Bronchial epithelial cell (primary cell): ENCODE results near the gene ACY1. TPM values are rescaled to one million over a fixed set of nuclear protein-coding genes. Genes with fewer than 3 reads are reported as not detected.
"Not testable (repeated sequence)": the region's sequence is repeated elsewhere in the genome, so short reads cannot be mapped to it uniquely, and the experiment has no call there.

Experiments
- DNase-seq: peaks from one replicate; pipeline ENCODE4 v3.0.0-alpha.2; 2010; ENCODE audit warnings: low read depth
- FAIRE-seq: peaks from 2 replicates; lab custom pipeline; 2011; peaks lifted over from hg19 to GRCh38; lab: Jason Lieb, UNC
- H3K27me3 ChIP-seq: 2 replicates; pipeline ENCODE4 v1.5.1; 2011; ENCODE audit warnings: low read length; ENCODE audit not compliant: control insufficient read depth, insufficient read depth
- H3K36me3 ChIP-seq: 2 replicates; pipeline ENCODE4 v1.5.1; 2011; ENCODE audit warnings: low read length; ENCODE audit not compliant: control insufficient read depth, insufficient read depth
- H3K4me3 ChIP-seq: 2 replicates; pipeline ENCODE4 v1.5.1; 2011; ENCODE audit warnings: mild to moderate bottlenecking, low read depth, low read length, control low read depth
- CTCF ChIP-seq: IDR thresholded peaks from 2 replicates; pipeline ENCODE4 v1.5.1; 2011; ENCODE audit warnings: mild to moderate bottlenecking, moderate library complexity, low read length, control low read depth, inconsistent platforms; ENCODE audit not compliant: insufficient read depth, severe bottlenecking
- total RNA-seq: library from RNA; depleted of rRNA; stranded (reverse); fragments of >200 nt; gene quantifications from 2 replicates; pipeline ENCODE4 v1.2.1, GENCODE V29; 2014

The ACY1 gene
- total RNA-seq, 1 donor from 2014 or later = 69.2 TPM

- Histone ChIP-seq H3K27me3 (no peaks in the 10 kb centered on the region), H3K4me3 (no peak overlapping the region), H3K36me3 (no peaks in the 10 kb centered on the region)
- no peak for TF ChIP-seq CTCF
- DNase-seq (no peak), FAIRE-seq (no peak)
Measured at GRCh38 chr3:52029053-52029452, 45.7 kb downstream of the ACY1 start.

- no peak for TF ChIP-seq CTCF
- Histone ChIP-seq H3K4me3 (no peak overlapping the region), H3K27me3 (no peaks in the 10 kb centered on the region), H3K36me3 (no peaks in the 10 kb centered on the region)
- FAIRE-seq (no peak), DNase-seq (no peak)
Measured at GRCh38 chr3:52029535-52029934, 46.2 kb downstream of the ACY1 start.

GRCh38 chr3:52030714-52031310, 47.5 kb downstream of the ACY1 start:
- DNase-seq (peak; percentile 90), FAIRE-seq (no peak)
- Histone ChIP-seq H3K4me3 (no peak overlapping the region), H3K27me3 (no peaks in the 10 kb centered on the region), H3K36me3 (no peaks in the 10 kb centered on the region)
- TF ChIP-seq CTCF = no peak

- H3K4me3 ChIP-seq = no peak overlapping the region
Measured at GRCh38 chr3:52031896-52032295, 48.6 kb downstream of the ACY1 start.

GRCh38 chr3:52032702-52033408, 49.5 kb downstream of the ACY1 start:
- no peak for TF ChIP-seq CTCF
- DNase-seq (no peak), FAIRE-seq (no peak)
- no peaks in the 10 kb centered on the region for H3K27me3 ChIP-seq
- no peak overlapping the region for H3K4me3 ChIP-seq
- H3K36me3 ChIP-seq = no peaks in the 10 kb centered on the region

More at GRCh38 chr3:52031896-52032295, 48.6 kb downstream of the ACY1 start:
- DNase-seq = no peak
- no peak for TF ChIP-seq CTCF
- no peak for FAIRE-seq
- no peaks in the 10 kb centered on the region for H3K36me3 ChIP-seq
- H3K27me3 ChIP-seq = no peaks in the 10 kb centered on the region

- H3K36me3 ChIP-seq, FAIRE-seq, H3K4me3 ChIP-seq, H3K27me3 ChIP-seq, DNase-seq: not testable (repeated sequence)
Measured at GRCh38 chr3:52033748-52034147, 50.4 kb downstream of the ACY1 start.
